Body of pancreas (tissue), 4 donors: ENCODE results near the gene SLC23A3. TPM values are rescaled to one million over a fixed set of nuclear protein-coding genes. Genes with fewer than 3 reads are reported as not detected.

Experiments
- ATAC-seq: fragments of 150-250 bp; one replicate; pipeline ENCODE4 v1.9.1; 2016
- DNase-seq, 4 donors: peaks; one replicate each; pipeline ENCODE4 v3.0.0-alpha.2; 2019
- H3K27ac ChIP-seq, 4 donors: fragments of 200-600 bp; sonication (generic); 1 replicate in 3 of 4; 2 replicates in 1 of 4; pipeline versions ENCODE4 v1.5.1 to v1.6.1; 2016 to 2019; ENCODE audit warnings: mild to moderate bottlenecking in 1 of 4, mixed read lengths in 1 of 4, moderate library complexity in 1 of 4
- H3K27me3 ChIP-seq, 2 donors: fragments of 200-600 bp; sonication (generic); one replicate each; pipeline ENCODE4 v1.6.0; 2016; ENCODE audit warnings: mild to moderate bottlenecking in 1 of 2
- H3K36me3 ChIP-seq, 2 donors: fragments of 200-600 bp; sonication (generic); replicated peaks in 1 of 2; 2 replicates each; pipeline ENCODE4 v1.5.1; 2016; ENCODE audit warnings: low read depth in 2 of 2; ENCODE audit not compliant: insufficient read depth in 1 of 2
- H3K4me1 ChIP-seq: fragments of 200-600 bp; sonication (generic); one replicate; pipeline ENCODE4 v1.6.0; 2016
- H3K4me3 ChIP-seq, 2 donors: fragments of 200-600 bp; sonication (generic); 1 replicate in 1 of 2; 2 replicates in 1 of 2; pipeline ENCODE4 v1.5.1; 2016 to 2019
- H3K9me3 ChIP-seq, 3 donors: fragments of 200-600 bp; sonication (generic); 1 replicate in 2 of 3; 2 replicates in 1 of 3; pipeline ENCODE4 v1.5.1; 2016
- POLR2A ChIP-seq, 3 donors: fragments of 450-650 bp; IDR thresholded peaks; one replicate each; pipeline ENCODE4 v1.6.1; 2016; ENCODE audit warnings: antibody characterized with exemption in 3 of 3, mild to moderate bottlenecking in 2 of 3
- WGBS, 2 donors: methylation state at CpG; one replicate each; pipeline ENCODE4 v1.1.5; 2017; 5-methylcytosine and 5-hydroxymethylcytosine counted together
- intact Hi-C: fragments of 100-400 bp; cut with DNase I; formaldehyde crosslinking; loops from one replicate; pipeline ENCODE4 v1.15.1; 2023
- total RNA-seq, 2 donors: library from RNA; depleted of rRNA; stranded (reverse); fragments of >200 nt; gene quantifications; one replicate each; pipeline ENCODE4 v1.1.0, GENCODE V29; 2016
- TF ChIP-seq, protein P1 (sequence below), 7 experiments: fragments of 450-650 bp in 4 of 7; fragments of 200-600 bp in 3 of 7; sonication (generic) in 3 of 7; IDR thresholded peaks; one replicate each; pipeline ENCODE4 v1.5.1; 2016 to 2019; ENCODE audit warnings: antibody characterized with exemption in 7 of 7

SLC23A3 gene
- total RNA-seq, 2 donors from 2014 or later = 3.1 to 8.2 TPM

DNA sequence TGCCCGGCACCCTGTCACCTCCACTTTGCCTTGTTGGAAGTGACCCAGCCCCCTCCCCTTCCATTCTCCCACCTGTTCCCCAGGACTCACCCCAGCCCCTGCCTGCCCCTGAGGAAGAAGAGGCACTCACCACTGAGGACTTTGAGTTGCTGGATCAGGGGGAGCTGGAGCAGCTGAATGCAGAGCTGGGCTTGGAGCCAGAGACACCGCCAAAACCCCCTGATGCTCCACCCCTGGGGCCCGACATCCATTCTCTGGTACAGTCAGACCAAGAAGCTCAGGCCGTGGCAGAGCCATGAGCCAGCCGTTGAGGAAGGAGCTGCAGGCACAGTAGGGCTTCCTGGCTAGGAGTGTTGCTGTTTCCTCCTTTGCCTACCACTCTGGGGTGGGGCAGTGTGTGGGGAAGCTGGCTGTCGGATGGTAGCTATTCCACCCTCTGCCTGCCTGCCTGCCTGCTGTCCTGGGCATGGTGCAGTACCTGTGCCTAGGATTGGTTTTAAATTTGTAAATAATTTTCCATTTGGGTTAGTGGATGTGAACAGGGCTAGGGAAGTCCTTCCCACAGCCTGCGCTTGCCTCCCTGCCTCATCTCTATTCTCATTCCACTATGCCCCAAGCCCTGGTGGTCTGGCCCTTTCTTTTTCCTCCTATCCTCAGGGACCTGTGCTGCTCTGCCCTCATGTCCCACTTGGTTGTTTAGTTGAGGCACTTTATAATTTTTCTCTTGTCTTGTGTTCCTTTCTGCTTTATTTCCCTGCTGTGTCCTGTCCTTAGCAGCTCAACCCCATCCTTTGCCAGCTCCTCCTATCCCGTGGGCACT is 12.7 kb upstream of the SLC23A3 start:
- peaks cover 0 to 21% of the 10 kb centered on the region in 2 donors for H3K36me3 ChIP-seq

DNA sequence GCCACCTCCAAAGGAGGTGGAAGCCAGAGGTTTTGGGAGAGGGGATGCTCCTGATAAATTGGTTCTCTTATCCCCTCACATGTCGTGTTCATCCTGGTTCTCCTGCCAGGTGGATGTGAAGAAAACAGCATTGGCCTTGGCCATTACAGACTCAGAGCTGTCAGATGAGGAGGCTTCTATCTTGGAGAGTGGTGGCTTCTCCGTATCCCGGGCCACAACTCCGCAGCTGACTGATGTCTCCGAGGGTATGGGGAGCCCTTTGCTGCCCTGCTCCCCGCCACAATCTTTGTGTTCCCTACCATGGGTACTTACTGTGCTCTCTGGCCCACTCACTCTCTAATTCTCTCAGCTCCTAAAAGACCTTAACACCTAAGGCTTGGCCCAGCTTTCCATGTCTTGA is 11.7 kb upstream of the SLC23A3 start:
- WGBS, 2 donors = 80 to 93% methylated on average over 6 of the region's 6 CpGs
- ATAC-seq (no peak), DNase-seq (peak in 1 of 4 donors; percentile 5)
- intact Hi-C loops = no loop called here
- Histone ChIP-seq H3K4me1 (peaks cover 15% of the 10 kb centered on the region), H3K27ac (no peak overlapping the region), H3K4me3 (no peak overlapping the region), H3K36me3 (peaks cover 0 to 21% of the 10 kb centered on the region in 2 donors), H3K9me3 (no peaks in the 10 kb centered on the region), H3K27me3 (no peaks in the 10 kb centered on the region)
- TF ChIP-seq, protein P1, sequence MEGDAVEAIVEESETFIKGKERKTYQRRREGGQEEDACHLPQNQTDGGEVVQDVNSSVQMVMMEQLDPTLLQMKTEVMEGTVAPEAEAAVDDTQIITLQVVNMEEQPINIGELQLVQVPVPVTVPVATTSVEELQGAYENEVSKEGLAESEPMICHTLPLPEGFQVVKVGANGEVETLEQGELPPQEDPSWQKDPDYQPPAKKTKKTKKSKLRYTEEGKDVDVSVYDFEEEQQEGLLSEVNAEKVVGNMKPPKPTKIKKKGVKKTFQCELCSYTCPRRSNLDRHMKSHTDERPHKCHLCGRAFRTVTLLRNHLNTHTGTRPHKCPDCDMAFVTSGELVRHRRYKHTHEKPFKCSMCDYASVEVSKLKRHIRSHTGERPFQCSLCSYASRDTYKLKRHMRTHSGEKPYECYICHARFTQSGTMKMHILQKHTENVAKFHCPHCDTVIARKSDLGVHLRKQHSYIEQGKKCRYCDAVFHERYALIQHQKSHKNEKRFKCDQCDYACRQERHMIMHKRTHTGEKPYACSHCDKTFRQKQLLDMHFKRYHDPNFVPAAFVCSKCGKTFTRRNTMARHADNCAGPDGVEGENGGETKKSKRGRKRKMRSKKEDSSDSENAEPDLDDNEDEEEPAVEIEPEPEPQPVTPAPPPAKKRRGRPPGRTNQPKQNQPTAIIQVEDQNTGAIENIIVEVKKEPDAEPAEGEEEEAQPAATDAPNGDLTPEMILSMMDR (IDR thresholded peaks at IDR 0.05) = no peak
- no peak for TF ChIP-seq POLR2A (IDR thresholded peaks at IDR 0.05)

More for the DNA sequence above, 12.7 kb upstream of the SLC23A3 start:
- Histone ChIP-seq H3K4me1 (peaks cover 15% of the 10 kb centered on the region), H3K9me3 (no peaks in the 10 kb centered on the region), H3K27ac (no peak overlapping the region), H3K27me3 (no peaks in the 10 kb centered on the region), H3K4me3 (no peak overlapping the region)
- 69 to 81% methylated on average over 8 of the region's 8 CpGs for WGBS, 2 donors
- DNase-seq (peak in 1 of 4 donors; percentile 9), ATAC-seq (no peak)
- TF ChIP-seq, protein P1 (IDR thresholded peaks at IDR 0.05) = no peak
- TF ChIP-seq POLR2A (IDR thresholded peaks at IDR 0.05) = no peak
- intact Hi-C loops = no loop called here

DNA sequence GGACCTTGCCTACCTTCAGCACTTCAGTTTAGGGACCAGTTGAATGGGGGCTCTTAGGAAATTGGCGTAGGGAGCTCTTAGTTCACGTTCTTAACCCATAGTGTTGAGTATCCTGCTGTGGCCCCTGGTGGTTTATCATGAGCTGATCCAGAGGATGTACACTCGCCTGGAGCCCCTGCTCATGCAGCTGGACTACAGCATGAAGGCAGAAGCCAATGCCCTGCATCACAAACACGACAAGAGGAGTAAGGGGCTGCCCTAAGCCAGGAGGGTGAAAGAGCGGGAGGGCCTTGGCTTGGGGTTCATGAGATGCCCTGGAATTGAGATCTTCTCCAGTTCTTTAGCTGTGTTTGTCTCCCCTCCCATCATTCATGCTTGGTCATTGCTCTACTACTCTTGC is 11.1 kb upstream of the SLC23A3 start:
- Histone ChIP-seq H3K9me3 (no peaks in the 10 kb centered on the region), H3K4me3 (no peak overlapping the region), H3K4me1 (peaks cover 17% of the 10 kb centered on the region), H3K27ac (no peak overlapping the region), H3K27me3 (no peaks in the 10 kb centered on the region), H3K36me3 (peaks cover 0 to 21% of the 10 kb centered on the region in 2 donors)
- intact Hi-C loops = no loop called here
- 93 to 100% methylated on average over 3 to 5 of the region's 5 CpGs for WGBS, 2 donors
- no peak for ATAC-seq
- no peak for TF ChIP-seq POLR2A (IDR thresholded peaks at IDR 0.05)
- peak in 1 of 4 donors; percentile 7 for DNase-seq

DNA sequence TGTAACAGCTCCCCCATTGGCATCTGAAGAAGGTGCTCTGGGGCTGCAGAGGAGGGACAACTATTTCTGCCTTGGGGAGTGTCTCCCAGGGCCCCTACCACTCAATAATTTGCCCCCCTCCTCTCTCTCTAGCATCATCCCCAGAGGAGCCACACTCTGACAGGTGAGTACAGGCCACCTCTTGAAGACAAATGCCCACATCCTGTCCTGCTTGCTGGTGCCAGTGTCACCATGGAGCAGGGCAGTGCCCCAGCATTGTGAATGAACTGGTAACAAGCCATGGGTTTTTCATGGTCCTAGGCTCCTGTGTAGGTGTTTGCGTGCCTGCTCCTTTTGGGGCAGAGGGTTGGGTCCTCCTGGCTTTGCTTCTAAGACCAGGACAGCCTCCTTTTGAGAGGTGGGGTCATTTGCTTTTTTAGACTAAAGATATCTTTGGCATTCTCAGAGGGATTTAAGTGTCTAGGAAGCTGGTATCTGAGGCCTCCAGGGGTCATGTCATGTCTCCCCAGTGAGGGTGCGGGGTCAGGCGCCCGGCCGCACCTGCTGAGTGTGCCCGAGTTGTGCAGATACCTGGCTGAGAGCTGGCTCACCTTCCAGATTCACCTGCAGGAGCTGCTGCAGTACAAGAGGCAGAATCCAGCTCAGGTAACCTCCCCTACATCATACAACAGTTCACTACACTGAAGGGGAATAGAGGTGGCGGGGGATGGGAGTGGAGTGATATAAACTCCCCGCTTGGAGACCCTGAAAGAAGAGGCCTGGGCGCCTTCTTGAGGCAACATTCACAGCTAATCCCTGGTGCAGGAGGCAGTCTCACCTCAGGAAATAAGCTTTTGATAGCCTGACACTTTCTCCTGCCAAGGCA is 10.0 kb upstream of the SLC23A3 start:
- TF ChIP-seq, protein P1 (IDR thresholded peaks at IDR 0.05) = no peak
- no peak for TF ChIP-seq POLR2A (IDR thresholded peaks at IDR 0.05)
- peaks cover 0 to 21% of the 10 kb centered on the region in 2 donors for H3K36me3 ChIP-seq
- ATAC-seq = no peak
- no peak overlapping the region for H3K27ac ChIP-seq
- H3K4me1 ChIP-seq = peaks cover 27% of the 10 kb centered on the region
- intact Hi-C loops = loop anchor here (10.0 kb wide), 1 partner anchor 45 kb away; the partner anchor contains the start of genes ANKZF1 and ATG9A
- DNase-seq = peak in 1 of 4 donors; percentile 8
- WGBS, 2 donors = 87 to 89% methylated on average over 4 to 9 of the region's 9 CpGs
- H3K4me3 ChIP-seq = no peak overlapping the region
- no peaks in the 10 kb centered on the region for H3K27me3 ChIP-seq
- H3K9me3 ChIP-seq = no peaks in the 10 kb centered on the region
